Activated CD8-positive, alpha-beta T cell treated with anti-CD3 and anti-CD28 coated beads for 36 hours (primary cell): Measurements from ENCODE around the gene HORMAD2. TPM values are rescaled to one million over a fixed set of nuclear protein-coding genes. Genes with fewer than 3 reads are reported as not detected.
"Not testable (repeated sequence)": the region's sequence is repeated elsewhere in the genome, so short reads cannot be mapped to it uniquely, and the experiment has no call there.

Experiments
- ATAC-seq: fragments of 200-7000 bp; cut with Tn5 transposase; one replicate; pipeline ENCODE4 v1.10.0; 2021; ENCODE audit warnings: mild to moderate bottlenecking, moderate library complexity
- CTCF ChIA-PET: fragments of 350-600 bp; sonication (Branson Sonifier 250); formaldehyde crosslinking; loops from one replicate; lab custom pipeline; 2021; ENCODE audit warnings: antibody characterized with exemption; lab: Charles Lee
- POLR2A ChIA-PET: fragments of 350-600 bp; sonication (Branson Sonifier 250); formaldehyde crosslinking; loops from one replicate; lab custom pipeline; 2021; ENCODE audit warnings: antibody characterized with exemption; lab: Charles Lee
- DNase-seq: peaks from one replicate; pipeline ENCODE4 v3.0.0-alpha.2; 2020
- H3K27ac Mint-ChIP-seq: one replicate; pipeline ENCODE4 v1.8.0; 2021; ENCODE audit warnings: mild to moderate bottlenecking, mixed read lengths
- H3K27me3 Mint-ChIP-seq: one replicate; pipeline ENCODE4 v1.8.0; 2021; ENCODE audit warnings: mixed read lengths
- H3K36me3 Mint-ChIP-seq: one replicate; pipeline ENCODE4 v1.8.0; 2021; ENCODE audit warnings: low read depth, mixed read lengths
- H3K4me1 Mint-ChIP-seq: one replicate; pipeline ENCODE4 v1.8.0; 2021; ENCODE audit warnings: low read depth, mixed read lengths
- H3K4me3 Mint-ChIP-seq: one replicate; pipeline ENCODE4 v1.8.0; 2021; ENCODE audit warnings: mild to moderate bottlenecking, moderate library complexity, mixed read lengths
- H3K9me3 Mint-ChIP-seq: one replicate; pipeline ENCODE4 v1.8.0; 2021; ENCODE audit warnings: mixed read lengths
- intact Hi-C: fragments of 100-400 bp; cut with micrococcal nuclease; formaldehyde crosslinking; loops from one replicate; pipeline ENCODE4 v1.10.0; 2022
- total RNA-seq, 2 experiments: library from RNA; stranded (reverse); gene quantifications; one replicate each; pipeline ENCODE4 v1.2.3, GENCODE V29; 2021
- TF ChIP-seq, protein P1 (sequence below): fragments of 200-600 bp; IDR thresholded peaks from one replicate; pipeline ENCODE4 v1.8.0; 2022; ENCODE audit warnings: antibody characterized with exemption, mild to moderate bottlenecking

Gene HORMAD2
- total RNA-seq, 2 experiments from 2014 or later = not detected

DNA sequence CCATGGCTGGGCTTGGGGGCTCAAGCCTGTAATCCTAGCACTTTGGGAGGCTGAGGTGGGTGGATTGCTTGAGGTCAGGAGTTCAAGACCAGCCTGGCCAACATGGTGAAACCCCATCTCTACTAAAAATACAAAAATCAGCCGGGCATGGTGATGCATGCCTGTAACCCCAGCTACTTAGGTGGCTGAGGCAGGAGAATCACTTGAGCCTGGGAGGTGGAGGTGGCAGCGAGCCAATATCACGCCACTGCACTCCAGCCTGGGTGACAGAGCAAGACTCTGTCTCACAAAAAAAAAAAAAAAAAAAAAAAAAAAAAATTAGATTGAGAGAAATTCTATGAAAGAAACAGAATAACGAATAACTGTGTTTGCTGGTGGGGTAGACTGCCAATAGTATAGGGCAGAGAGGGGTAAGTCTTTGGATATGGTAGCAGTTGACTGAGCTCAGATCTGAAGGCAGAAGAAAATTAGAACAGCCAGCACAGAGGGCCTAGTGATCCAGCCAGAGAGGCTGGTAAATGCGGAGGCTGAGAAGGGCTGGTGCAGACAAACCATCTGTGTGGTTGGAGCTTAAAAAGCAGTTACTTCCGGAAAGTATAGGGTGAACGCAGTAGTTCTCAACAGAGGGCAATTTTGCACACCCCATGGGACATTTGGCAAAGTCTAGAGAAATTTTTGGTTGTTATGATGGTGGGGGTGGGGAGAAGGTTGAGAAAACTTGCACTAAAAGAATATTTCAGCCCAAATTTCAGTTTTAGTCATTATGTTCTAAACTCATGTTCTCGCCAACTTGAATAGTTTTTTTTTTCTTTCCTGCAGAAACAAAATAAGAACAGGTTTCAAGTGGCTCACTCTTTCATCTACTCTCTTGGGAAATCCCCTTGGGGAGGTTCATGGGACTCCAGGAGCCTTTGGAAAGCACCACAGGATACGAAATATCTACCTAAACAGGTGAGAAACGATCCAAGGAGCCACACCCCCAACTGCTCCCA, 1.6 kb upstream of the HORMAD2 start:
- Mint-ChIP-seq H3K4me3 (peak overlapping the region; percentile 47), H3K27ac (peak overlapping the region; percentile 85), H3K4me1 (peaks cover 10% of the 10 kb centered on the region), H3K27me3 (peaks cover 13% of the 10 kb centered on the region), H3K36me3 (no peaks in the 10 kb centered on the region), H3K9me3 (no peaks in the 10 kb centered on the region)
- TF ChIP-seq, protein P1, sequence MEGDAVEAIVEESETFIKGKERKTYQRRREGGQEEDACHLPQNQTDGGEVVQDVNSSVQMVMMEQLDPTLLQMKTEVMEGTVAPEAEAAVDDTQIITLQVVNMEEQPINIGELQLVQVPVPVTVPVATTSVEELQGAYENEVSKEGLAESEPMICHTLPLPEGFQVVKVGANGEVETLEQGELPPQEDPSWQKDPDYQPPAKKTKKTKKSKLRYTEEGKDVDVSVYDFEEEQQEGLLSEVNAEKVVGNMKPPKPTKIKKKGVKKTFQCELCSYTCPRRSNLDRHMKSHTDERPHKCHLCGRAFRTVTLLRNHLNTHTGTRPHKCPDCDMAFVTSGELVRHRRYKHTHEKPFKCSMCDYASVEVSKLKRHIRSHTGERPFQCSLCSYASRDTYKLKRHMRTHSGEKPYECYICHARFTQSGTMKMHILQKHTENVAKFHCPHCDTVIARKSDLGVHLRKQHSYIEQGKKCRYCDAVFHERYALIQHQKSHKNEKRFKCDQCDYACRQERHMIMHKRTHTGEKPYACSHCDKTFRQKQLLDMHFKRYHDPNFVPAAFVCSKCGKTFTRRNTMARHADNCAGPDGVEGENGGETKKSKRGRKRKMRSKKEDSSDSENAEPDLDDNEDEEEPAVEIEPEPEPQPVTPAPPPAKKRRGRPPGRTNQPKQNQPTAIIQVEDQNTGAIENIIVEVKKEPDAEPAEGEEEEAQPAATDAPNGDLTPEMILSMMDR = no peak
- intact Hi-C loops = no loop called here
- DNase-seq = peak; percentile 42
- CTCF ChIA-PET = interaction anchor here (1.7 to 2.9 kb wide), 2 partner anchors 9 to 10 kb away, joined by 4 to 16 read pairs; no protein-coding TSS in a partner anchor
- POLR2A ChIA-PET = no interaction called here
- peak; percentile 82 for ATAC-seq

DNA sequence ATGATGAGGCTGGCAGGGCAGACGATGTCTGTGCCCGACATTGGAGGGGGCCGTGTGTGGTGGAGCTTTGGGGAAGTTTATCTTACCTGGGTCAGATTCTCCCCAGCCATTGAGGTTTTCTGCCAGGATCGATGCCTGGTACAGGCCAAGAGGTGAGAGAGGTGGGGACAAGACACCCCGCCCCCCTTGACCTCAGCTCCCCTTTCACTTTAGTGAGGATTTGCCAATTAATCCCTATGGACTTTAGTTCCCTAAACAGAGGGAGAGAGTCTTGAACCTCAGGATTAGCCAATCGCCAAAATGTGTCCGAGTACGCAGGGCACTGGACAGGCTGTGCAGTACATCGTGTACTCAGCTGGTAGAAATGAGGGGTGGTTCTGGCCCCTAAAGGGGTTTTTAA, 541 bp downstream of the HORMAD2 start:
- DNase-seq = no peak
- H3K9me3 Mint-ChIP-seq = no peaks in the 10 kb centered on the region
- peaks cover 10% of the 10 kb centered on the region for H3K4me1 Mint-ChIP-seq
- H3K36me3 Mint-ChIP-seq = no peaks in the 10 kb centered on the region
- POLR2A ChIA-PET = no interaction called here
- no peak overlapping the region for H3K4me3 Mint-ChIP-seq
- intact Hi-C loops = loop anchor here (10.0 kb wide), 1 partner anchor 456 kb away; no protein-coding TSS in a partner anchor
- no peak for ATAC-seq
- no peak overlapping the region for H3K27ac Mint-ChIP-seq
- CTCF ChIA-PET = interaction anchor here (1.1 kb wide), 1 partner anchor 8 kb away, joined by 4 read pairs; no protein-coding TSS in a partner anchor
- TF ChIP-seq, protein P1 = no peak
- peaks cover 12% of the 10 kb centered on the region for H3K27me3 Mint-ChIP-seq

DNA sequence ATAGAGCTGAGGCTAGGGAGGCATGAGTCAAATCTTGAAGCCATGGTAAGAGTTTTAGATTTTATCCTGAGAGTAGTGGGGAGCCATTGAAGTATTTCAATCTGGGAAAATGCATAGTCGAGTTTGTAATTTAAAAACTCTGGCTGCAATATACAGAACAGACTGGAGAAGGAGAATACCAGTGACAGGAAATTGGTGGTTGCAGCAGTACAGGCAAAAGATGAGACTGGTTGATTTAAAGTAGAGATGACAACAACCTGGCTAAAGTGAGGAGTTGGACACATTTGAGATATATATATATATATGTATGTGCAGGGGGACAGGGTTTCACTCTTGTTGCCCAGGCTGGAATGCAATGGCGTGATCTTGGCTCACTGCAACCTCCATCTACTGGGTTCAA, 6.2 kb downstream of the HORMAD2 start:
- Mint-ChIP-seq H3K4me3 (no peak overlapping the region), H3K27ac (no peak overlapping the region), H3K4me1 (peaks cover 9% of the 10 kb centered on the region), H3K36me3 (no peaks in the 10 kb centered on the region), H3K9me3 (no peaks in the 10 kb centered on the region), H3K27me3 (peaks cover 6% of the 10 kb centered on the region)
- ChIA-PET CTCF (interaction anchor here (1.0 to 1.5 kb wide), 3 partner anchors 8 to 397 kb away, joined by 3 to 4 read pairs (median 4); partner anchors contain the start of gene ZMAT5), POLR2A (no interaction called here)
- intact Hi-C loops = loop anchor here (10.0 kb wide), 1 partner anchor 462 kb away; no protein-coding TSS in a partner anchor
- TF ChIP-seq, protein P1 = no peak
- DNase-seq = no peak
- ATAC-seq = no peak

DNA sequence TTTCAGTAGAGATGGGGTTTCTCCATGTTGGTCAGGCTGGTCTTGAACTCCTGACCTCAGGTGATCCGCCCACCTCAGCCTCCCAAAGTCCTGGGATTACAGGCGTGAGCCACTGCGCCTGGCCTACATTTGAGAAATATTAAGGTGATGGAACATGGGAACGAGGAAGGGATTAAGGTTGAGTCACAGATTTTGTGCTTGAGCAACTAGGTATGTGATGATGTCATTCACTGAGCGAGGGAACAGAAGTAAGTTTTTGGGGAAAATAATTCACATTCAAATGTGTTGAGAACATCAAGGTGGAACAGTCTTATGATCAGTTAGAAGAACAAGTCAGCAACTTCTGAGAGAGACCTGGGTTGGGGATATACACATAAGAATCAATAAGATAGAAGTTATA, 6.8 kb downstream of the HORMAD2 start:
- H3K4me3 Mint-ChIP-seq, H3K4me1 Mint-ChIP-seq, H3K36me3 Mint-ChIP-seq, H3K27me3 Mint-ChIP-seq, DNase-seq, H3K9me3 Mint-ChIP-seq, POLR2A ChIA-PET, H3K27ac Mint-ChIP-seq, ATAC-seq: not testable (repeated sequence)
- intact Hi-C loops = loop anchor here (10.0 kb wide), 1 partner anchor 462 kb away; no protein-coding TSS in a partner anchor
- CTCF ChIA-PET = interaction anchor here (1.2 to 1.5 kb wide), 2 partner anchors 8 to 397 kb away, joined by 3 to 4 read pairs; no protein-coding TSS in a partner anchor

DNA sequence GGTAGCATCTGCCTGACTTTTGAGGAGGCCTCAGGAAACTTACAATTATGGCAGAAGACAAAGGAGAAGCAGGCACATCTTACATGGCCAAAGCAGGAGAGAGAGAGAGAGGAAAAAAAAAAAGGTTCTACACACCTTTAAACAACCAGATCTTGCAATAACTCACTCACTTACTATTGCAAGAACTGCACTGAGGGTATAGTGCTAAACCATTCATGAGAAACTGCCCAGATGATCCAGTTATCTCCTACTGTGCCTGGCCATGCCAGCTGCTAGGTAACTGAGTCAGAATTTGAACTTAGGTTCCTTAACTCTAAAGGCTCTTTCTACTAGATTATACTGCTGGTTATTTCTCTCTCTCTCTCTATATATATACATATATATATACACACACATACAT, 7.3 kb downstream of the HORMAD2 start:
- no peak for DNase-seq
- POLR2A ChIA-PET = no interaction called here
- Mint-ChIP-seq H3K27me3 (peaks cover 12% of the 10 kb centered on the region), H3K4me3 (no peak overlapping the region), H3K27ac (no peak overlapping the region), H3K36me3 (no peaks in the 10 kb centered on the region), H3K4me1 (peaks cover 9% of the 10 kb centered on the region), H3K9me3 (no peaks in the 10 kb centered on the region)
- intact Hi-C loops = loop anchor here (10.0 kb wide), 1 partner anchor 463 kb away; no protein-coding TSS in a partner anchor
- TF ChIP-seq, protein P1 = no peak
- CTCF ChIA-PET = interaction anchor here (1.2 to 1.5 kb wide), 3 partner anchors 9 to 452 kb away, joined by 3 to 10 read pairs (median 4); no protein-coding TSS in a partner anchor
- ATAC-seq = no peak
